Measurements from ENCODE around the gene SLC66A2. TPM values are rescaled to one million over a fixed set of nuclear protein-coding genes. Genes with fewer than 3 reads are reported as not detected.

The SLC66A2 gene
- total and polyA plus RNA-seq, 2 donors (not counting 1 experiment from before 2014, with no cell fraction given) = 44.4 to 45.1 TPM

DNA sequence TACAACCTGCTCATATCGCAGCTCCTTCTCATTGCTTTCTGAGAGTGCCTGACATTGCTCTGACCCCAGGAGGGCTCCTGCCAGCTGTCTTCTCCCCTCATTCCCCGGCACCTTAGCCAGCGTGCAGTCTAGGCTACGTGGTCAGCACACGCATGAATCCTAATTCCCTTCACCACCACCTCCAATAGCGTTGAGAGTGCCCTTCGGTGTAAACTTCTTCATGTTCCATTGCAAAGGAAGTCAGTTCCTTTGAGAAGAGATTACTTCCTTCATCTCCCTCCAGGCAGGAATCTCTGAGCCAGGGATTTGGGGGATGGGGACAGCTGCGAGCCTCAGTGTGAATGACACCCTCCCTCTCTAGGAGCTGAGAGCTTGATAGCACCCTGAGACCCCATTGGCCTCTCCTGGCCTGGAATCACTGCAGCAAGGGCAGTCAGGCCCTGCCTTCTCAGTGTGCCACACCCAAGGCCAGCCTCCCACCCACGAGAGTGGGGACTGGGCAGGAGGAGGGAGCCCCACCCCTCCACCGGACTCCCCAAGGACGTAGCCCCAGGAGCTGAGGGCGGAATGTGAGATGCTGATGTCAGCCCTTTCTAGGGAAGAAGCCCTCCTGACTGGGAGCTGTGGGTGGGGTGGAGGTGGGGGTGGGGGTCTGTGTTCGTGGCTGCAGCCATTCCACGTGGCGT lies 53.4 kb downstream of the SLC66A2 start:
- Mint-ChIP-seq H3K4me3 (no peak overlapping the region), H3K27me3 (no peaks in the 10 kb centered on the region), H3K4me1 (no peaks in the 10 kb centered on the region), H3K9me3 (ENCODE audit: insufficient read depth) (peaks cover 25% of the 10 kb centered on the region), H3K27ac (no peak overlapping the region)
- Histone ChIP-seq H3K27ac (ENCODE audit: low read length in 2 of 2) (no peak overlapping the region), H2AFZ (ENCODE audit: insufficient read depth, low read depth, low read length, poor library complexity, severe bottlenecking) (no peak overlapping the region), H3K79me2 (ENCODE audit: control insufficient read depth, insufficient read depth, low read length) (no peaks in the 10 kb centered on the region), H3K4me3 (ENCODE audit: control extremely low read depth in 1 of 5, extremely low read depth in 1 of 5, insufficient read depth in 1 of 5, low read depth in 2 of 5, low read length in 4 of 5) (no peak overlapping the region), H3K27me3 (replicated peaks in 1 of 4; ENCODE audit: control extremely low read depth in 1 of 4, control insufficient read depth in 3 of 4, insufficient read depth in 4 of 4, low read length in 3 of 4) (no peaks in the 10 kb centered on the region), H3K9ac (ENCODE audit: low read length) (no peak overlapping the region), H3K4me1 (ENCODE audit: control insufficient read depth in 2 of 2, insufficient read depth in 2 of 2, low read length in 2 of 2) (no peaks in the 10 kb centered on the region), H3K36me3 (replicated peaks in 1 of 2; ENCODE audit: control extremely low read depth in 1 of 2, control insufficient read depth in 1 of 2, extremely low read depth in 1 of 2, insufficient read depth in 2 of 2, low read length in 1 of 2) (peaks cover 0 to 5% of the 10 kb centered on the region in 2 experiments), H3K4me2 (replicated peaks; ENCODE audit: low read depth, low read length, poor library complexity, severe bottlenecking) (no peak overlapping the region), H3K9me3 (ENCODE audit: control extremely low read depth in 1 of 3, control insufficient read depth in 2 of 3, insufficient read depth in 1 of 3, low read length in 2 of 3) (peaks cover 9 to 57% (median 30%) of the 10 kb centered on the region in 3 donors), H4K20me1 (ENCODE audit: control insufficient read depth, insufficient read depth, low read length, poor library complexity, severe bottlenecking) (no peaks in the 10 kb centered on the region)
- DNase-seq (peak; percentile 17), ATAC-seq (ENCODE audit: low read depth) (no peak)
- no peak for TF ChIP-seq EZH2 (IDR thresholded peaks at IDR 0.05; ENCODE audit: borderline replicate concordance, insufficient read depth, low read depth, low read length, poor library complexity, severe bottlenecking)
- TF ChIP-seq, protein P1, sequence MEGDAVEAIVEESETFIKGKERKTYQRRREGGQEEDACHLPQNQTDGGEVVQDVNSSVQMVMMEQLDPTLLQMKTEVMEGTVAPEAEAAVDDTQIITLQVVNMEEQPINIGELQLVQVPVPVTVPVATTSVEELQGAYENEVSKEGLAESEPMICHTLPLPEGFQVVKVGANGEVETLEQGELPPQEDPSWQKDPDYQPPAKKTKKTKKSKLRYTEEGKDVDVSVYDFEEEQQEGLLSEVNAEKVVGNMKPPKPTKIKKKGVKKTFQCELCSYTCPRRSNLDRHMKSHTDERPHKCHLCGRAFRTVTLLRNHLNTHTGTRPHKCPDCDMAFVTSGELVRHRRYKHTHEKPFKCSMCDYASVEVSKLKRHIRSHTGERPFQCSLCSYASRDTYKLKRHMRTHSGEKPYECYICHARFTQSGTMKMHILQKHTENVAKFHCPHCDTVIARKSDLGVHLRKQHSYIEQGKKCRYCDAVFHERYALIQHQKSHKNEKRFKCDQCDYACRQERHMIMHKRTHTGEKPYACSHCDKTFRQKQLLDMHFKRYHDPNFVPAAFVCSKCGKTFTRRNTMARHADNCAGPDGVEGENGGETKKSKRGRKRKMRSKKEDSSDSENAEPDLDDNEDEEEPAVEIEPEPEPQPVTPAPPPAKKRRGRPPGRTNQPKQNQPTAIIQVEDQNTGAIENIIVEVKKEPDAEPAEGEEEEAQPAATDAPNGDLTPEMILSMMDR (IDR thresholded peaks at IDR 0.05) = no peak
- POLR2A ChIA-PET = no interaction called here
- CTCF ChIA-PET = interaction anchor here (0.5 kb wide), 1 partner anchor 23 kb away, joined by 3 read pairs; no protein-coding TSS in a partner anchor
- WGBS (ENCODE audit: insufficient coverage) = over 99% methylated on average over 10 of the region's 15 CpGs
- intact Hi-C loops (cut with micrococcal nuclease) = no loop called here

DNA sequence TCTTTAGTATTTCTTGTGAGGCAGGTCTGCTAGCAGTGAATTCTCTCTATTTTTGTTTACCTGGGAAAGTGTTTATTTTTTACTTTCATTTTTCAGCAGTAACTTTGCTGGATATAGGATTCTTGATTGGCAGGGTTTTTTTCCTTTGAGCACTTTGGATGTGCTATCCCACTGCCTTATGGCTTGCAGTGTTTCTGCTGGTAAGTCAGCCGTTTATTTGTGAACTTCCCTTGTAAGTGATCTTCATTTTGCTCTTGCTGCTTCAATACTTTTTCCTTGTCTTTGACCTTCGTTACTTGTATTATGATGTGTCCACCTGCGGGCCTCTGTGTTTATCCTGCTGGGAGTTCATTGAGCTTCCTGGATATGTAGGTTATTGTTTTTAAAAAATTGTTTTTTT lies 54.7 kb downstream of the SLC66A2 start:
- H3K4me2 ChIP-seq (replicated peaks; ENCODE audit: low read depth, low read length, poor library complexity, severe bottlenecking) = no peak overlapping the region
- ATAC-seq (ENCODE audit: low read depth) (no peak), DNase-seq (no peak)
- POLR2A ChIA-PET = no interaction called here
- intact Hi-C loops (cut with micrococcal nuclease) = no loop called here
- no peaks in the 10 kb centered on the region for H4K20me1 ChIP-seq (ENCODE audit: control insufficient read depth, insufficient read depth, low read length, poor library complexity, severe bottlenecking)
- H3K27me3 Mint-ChIP-seq = no peaks in the 10 kb centered on the region
- no peaks in the 10 kb centered on the region for H3K4me1 Mint-ChIP-seq
- no peak overlapping the region for H3K4me3 Mint-ChIP-seq
- peaks cover 35% of the 10 kb centered on the region for H3K9me3 Mint-ChIP-seq (ENCODE audit: insufficient read depth)
- H3K9me3 ChIP-seq (ENCODE audit: control extremely low read depth in 1 of 3, control insufficient read depth in 2 of 3, insufficient read depth in 1 of 3, low read length in 2 of 3) = peaks cover 11 to 48% (median 36%) of the 10 kb centered on the region in 3 donors
- CTCF ChIA-PET = no interaction called here
- H3K4me3 ChIP-seq (ENCODE audit: control extremely low read depth in 1 of 5, extremely low read depth in 1 of 5, insufficient read depth in 1 of 5, low read depth in 2 of 5, low read length in 4 of 5) = no peak overlapping the region
- H3K79me2 ChIP-seq (ENCODE audit: control insufficient read depth, insufficient read depth, low read length) = no peaks in the 10 kb centered on the region
- no peak overlapping the region for H3K9ac ChIP-seq (ENCODE audit: low read length)
- H3K36me3 ChIP-seq (replicated peaks in 1 of 2; ENCODE audit: control extremely low read depth in 1 of 2, control insufficient read depth in 1 of 2, extremely low read depth in 1 of 2, insufficient read depth in 2 of 2, low read length in 1 of 2) = no peaks in the 10 kb centered on the region
- H3K27ac Mint-ChIP-seq = no peak overlapping the region
- WGBS (ENCODE audit: insufficient coverage) = 89% methylated on average over 1 of the region's 3 CpGs
- H2AFZ ChIP-seq (ENCODE audit: insufficient read depth, low read depth, low read length, poor library complexity, severe bottlenecking) = no peak overlapping the region
- TF ChIP-seq, protein P1 (IDR thresholded peaks at IDR 0.05) = no peak
- TF ChIP-seq EZH2 (IDR thresholded peaks at IDR 0.05; ENCODE audit: borderline replicate concordance, insufficient read depth, low read depth, low read length, poor library complexity, severe bottlenecking) = no peak
- no peak overlapping the region for H3K27ac ChIP-seq (ENCODE audit: low read length in 2 of 2)
- no peaks in the 10 kb centered on the region for H3K27me3 ChIP-seq (replicated peaks in 1 of 4; ENCODE audit: control extremely low read depth in 1 of 4, control insufficient read depth in 3 of 4, insufficient read depth in 4 of 4, low read length in 3 of 4)
- H3K4me1 ChIP-seq (ENCODE audit: control insufficient read depth in 2 of 2, insufficient read depth in 2 of 2, low read length in 2 of 2) = no peaks in the 10 kb centered on the region

All from B cell (primary cell).